Activated CD8-positive, alpha-beta memory T cell treated with anti-CD3 and anti-CD28 coated beads, Interleukin-2, amount 50 U/mL, for 1 hour (primary cell): ENCODE results near the gene LRRC59.
A peak's percentile ranks its signal among the peaks of the same experiment; 100 is the strongest.
"Not testable (repeated sequence)": the region's sequence is repeated elsewhere in the genome, so short reads cannot be mapped to it uniquely, and the experiment has no call there.

Source experiments
- DNase-seq: peaks from one replicate; pipeline ENCODE4 v3.0.0-alpha.2; 2020; ENCODE audit errors: extremely low read depth

The LRRC59 gene

GRCh38 chr17:50347117-50347893, 50.0 kb downstream of the LRRC59 start:
- DNase-seq: no peak

DNA sequence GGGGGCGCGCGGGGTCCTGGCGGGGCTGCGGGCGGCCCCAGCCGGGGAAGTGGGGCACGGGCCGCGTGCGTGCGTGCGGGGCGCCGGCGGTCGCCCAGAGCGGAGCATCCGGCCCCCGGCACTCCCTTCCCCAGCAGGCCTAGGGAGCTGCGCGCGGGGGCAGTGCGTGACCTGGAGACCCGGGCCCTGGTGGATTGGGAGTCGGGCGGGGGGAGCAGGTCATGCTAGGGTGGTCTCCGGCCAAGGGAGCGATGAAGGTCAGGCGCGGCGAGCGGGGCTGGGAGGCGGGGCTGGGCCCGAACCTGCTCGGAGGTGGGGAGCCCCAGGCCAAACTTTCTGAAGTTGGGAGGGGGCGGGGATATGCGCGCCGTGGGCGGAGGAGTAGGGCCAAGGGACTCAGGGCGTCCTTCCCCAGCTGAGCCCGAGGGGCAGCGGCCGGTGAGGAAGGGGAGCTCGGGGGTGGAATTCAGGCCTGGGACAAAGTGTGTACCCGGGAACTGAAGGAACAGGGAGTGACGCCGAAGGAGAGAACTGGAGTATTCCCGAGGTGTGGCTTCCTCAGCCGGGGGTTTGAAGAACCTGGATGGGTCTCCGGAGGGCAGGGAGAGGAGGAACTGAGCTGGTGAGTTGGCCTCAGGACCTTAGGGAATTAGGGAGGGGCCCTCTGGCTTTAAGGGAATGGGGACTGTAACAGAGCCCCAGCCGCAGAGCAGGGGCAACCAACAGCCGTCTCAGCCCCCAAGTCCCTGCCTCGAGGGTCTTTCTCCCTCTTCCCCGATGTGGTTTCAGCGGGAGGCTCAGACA, 50.8 kb downstream of the LRRC59 start:
- DNase-seq: no peak

GRCh38 chr17:50345432-50346312, 51.7 kb downstream of the LRRC59 start, which contains the start of gene XYLT2:
Gene XYLT2 (plus strand): TSS chr17:50346126. CDS start chr17:50346141, 15 bp downstream.
- peak; percentile 54 for DNase-seq

DNA sequence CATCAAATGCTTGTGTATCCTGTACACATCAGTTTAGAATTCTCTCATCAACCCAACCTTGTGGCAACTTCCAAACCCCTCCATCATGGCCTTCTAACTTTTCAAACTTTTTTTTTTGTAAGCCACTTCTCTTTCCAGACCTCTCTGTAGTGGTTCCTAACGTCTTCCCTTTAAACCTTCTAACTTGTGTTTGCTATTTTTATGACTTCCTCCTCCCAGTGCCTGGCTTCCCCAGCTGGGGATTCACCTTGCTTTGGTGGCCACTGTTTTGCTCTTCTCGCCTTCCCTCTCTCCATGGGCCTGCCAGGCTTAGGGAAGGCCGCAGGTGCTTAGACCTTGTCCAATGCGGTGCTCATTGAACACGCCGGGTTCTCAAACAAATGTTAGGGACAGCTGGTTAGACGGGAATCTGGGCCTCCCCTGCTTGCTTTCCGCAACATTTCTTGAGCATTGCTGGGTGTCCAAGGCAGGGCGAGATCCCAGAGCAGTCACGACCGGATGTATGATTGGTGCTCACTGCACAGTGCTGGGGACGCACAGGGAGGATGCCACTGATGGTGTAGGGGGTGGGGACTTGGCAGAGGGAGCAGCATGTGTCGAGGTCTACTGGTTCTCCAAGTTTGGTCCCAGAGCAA, 52.5 kb downstream of the LRRC59 start:
- no peak for DNase-seq

- no peak for DNase-seq
Observed at GRCh38 chr17:50339381-50339780, 57.9 kb downstream of the LRRC59 start.

GRCh38 chr17:50338645-50339044, 58.7 kb downstream of the LRRC59 start:
- no peak for DNase-seq

DNA sequence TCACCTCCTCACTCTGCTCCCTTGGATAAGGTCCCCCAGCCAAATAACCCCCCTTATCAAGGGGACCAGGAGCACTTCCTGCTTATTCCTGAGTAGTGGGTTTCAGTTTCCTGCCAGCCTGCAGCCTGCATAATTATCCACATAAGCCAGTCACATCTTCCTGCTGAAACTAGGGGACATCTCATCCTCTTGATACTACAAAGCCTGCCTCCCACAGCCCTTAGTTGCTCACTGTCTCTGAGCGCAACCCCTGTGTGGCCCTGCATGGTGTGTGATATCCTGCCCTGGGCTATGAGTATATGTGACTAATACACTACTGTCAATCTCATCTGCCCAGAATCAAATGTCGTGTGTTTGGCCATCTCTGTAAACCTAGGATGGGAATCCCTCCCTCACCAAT, 59.4 kb downstream of the LRRC59 start:
- DNase-seq: no peak

DNA sequence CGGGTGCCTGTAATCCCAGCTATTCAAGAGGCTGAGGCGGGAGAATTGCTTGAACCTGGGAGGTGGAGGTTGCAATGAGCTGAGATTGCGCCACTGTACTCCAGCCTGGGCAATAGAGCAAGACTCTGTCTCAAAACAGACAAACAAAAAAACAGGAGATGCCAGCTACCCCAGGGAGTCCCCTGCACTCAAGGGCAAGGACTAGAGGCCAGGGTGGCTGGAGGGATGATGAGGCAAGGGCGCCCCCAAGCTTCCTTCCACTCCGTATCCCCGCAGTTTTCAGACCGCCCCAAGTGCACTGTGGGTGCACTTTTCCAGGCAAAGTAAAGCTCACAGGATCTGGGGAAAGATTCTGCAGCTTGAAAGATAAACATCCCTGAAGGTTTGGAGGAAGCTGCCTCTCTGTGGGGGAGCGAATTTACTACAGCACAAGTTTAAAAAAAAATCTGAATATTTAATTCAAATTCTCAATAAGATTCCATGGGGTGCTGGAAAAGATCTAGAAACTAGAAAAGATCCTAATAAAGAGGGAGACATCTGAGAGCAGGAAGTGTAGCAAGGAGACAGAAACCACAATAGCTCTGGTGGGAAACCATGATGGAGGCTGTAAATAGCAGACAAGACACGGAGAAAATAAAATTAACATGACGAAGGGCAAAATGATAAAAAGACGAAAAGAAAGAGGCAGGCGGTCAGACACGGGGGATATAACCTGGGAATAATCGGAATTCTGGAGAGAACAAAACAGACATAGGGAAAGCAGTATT, 63.8 kb downstream of the LRRC59 start:
- DNase-seq: not testable (repeated sequence)

- DNase-seq: no peak
Observed at GRCh38 chr17:50332196-50332595, 65.1 kb downstream of the LRRC59 start.
